IPS-18c (cell line): Measurements from ENCODE around the gene NCAM2.

Experiments used
- H3K4me3 ChIP-seq: 2 replicates; pipeline ENCODE4 v1.7.0; 2013; ENCODE audit warnings: low read depth, mild to moderate bottlenecking, low read length, moderate library complexity; ENCODE audit not compliant: insufficient read depth
- H3K9me3 ChIP-seq: one replicate; pipeline ENCODE4 v1.6.1; 2013; ENCODE audit warnings: mild to moderate bottlenecking, low read length, moderate library complexity; ENCODE audit not compliant: control insufficient read depth, insufficient read depth

NCAM2 gene

GRCh38 chr21:21530680-21531079, 532.5 kb downstream of the NCAM2 start:
- Histone ChIP-seq H3K4me3 (no peak overlapping the region), H3K9me3 (no peaks in the 10 kb centered on the region)

DNA sequence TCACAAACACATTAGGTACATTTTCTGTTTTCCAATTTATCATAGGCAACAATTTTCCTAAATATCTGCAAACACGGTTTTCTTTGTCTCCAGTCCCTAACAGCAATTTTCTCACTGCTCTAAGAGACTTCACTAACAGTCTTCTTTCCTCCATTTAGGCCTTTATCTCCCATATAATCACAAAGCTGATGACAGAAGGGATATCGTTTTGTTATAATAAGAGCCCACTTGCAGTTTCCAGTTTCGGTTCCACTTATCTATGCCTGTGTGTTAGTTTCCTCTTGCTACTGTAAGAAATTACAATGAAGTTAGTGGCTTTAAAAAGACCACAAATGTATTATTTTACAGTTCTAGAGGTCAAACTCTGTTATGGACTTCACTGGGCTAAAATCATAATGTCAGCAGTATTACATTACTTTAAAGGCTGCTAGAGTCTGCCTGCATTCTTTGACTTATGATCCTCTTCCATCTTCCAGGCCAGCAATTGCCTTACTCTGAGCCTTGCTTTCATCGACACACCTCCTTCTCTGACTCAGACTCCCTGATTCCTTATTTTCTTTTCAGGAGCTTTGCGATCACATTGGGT, 549.3 kb downstream of the NCAM2 start:
- H3K4me3 ChIP-seq: no peak overlapping the region

GRCh38 chr21:21559285-21560045, 561.3 kb downstream of the NCAM2 start:
- Histone ChIP-seq H3K9me3 (no peaks in the 10 kb centered on the region), H3K4me3 (no peak overlapping the region)

More for the DNA sequence above, 549.3 kb downstream of the NCAM2 start:
- H3K9me3 ChIP-seq: no peaks in the 10 kb centered on the region
